Measurements from ENCODE around the gene NUTM1.
A peak's percentile ranks its signal among the peaks of the same experiment; 100 is the strongest.
"Not testable (repeated sequence)": the region's sequence is repeated elsewhere in the genome, so short reads cannot be mapped to it uniquely, and the experiment has no call there.

Gene NUTM1

DNA sequence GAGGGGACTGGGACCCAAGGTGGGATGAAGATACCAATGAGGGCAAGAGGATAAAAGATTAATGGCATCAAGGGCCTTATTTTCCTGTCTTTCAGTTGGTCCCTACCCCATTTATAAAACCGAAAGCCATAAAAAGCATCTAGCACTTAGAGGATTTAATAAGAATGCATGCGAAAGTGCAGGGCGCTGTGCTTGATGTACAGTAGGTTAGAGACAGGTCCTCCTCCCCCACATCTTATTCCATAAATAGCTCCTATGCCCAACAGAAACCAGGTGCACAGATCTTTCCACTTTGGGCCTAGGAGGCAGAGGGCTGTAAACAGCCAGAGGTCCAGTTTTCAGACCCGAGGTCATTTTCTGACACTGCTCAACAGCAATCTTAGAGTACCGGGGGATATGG, 22.7 kb downstream of the NUTM1 start:
- DNase-seq (ENCODE audit: low spot score), result no peak

DNA sequence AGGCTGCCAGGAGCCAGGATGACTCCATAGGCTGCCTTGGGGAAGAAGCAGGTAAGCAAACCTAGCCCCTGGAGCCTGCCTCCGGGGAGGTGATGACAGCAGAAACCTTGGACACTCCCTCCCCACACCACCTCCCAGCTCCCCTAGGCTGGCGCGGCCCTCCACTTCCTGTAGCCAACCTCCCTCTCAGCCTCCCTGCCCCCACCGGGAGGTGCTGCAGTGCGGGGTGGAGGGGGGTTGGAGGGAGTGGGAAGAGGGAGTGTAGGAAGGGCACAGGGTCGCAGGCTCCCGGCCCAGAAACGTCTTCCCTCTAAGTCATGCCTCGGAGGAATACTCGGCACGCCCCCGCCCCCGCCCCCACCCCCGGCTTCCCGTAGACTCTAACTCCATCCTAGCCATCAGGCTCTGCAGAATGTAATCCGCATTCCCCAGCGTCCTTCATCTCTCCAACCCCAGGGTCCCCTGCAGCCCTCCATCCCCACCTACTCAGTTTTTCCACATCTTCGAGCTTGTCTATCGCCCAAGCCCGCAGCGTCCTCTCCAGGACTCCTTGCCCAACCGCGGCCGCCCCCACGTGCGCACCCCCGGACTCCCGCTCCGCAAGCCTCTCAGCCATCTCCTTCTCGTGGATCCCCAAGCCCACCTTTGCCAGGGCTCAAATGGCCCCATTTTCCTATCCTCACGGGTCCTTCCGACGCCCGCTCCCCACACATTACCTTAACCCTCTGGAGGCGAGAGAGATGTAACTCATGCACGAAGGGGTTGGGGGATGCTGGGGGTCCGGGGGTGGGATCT, 23.4 kb downstream of the NUTM1 start:
- DNase-seq (ENCODE audit: low spot score), result peak; percentile 44

DNA sequence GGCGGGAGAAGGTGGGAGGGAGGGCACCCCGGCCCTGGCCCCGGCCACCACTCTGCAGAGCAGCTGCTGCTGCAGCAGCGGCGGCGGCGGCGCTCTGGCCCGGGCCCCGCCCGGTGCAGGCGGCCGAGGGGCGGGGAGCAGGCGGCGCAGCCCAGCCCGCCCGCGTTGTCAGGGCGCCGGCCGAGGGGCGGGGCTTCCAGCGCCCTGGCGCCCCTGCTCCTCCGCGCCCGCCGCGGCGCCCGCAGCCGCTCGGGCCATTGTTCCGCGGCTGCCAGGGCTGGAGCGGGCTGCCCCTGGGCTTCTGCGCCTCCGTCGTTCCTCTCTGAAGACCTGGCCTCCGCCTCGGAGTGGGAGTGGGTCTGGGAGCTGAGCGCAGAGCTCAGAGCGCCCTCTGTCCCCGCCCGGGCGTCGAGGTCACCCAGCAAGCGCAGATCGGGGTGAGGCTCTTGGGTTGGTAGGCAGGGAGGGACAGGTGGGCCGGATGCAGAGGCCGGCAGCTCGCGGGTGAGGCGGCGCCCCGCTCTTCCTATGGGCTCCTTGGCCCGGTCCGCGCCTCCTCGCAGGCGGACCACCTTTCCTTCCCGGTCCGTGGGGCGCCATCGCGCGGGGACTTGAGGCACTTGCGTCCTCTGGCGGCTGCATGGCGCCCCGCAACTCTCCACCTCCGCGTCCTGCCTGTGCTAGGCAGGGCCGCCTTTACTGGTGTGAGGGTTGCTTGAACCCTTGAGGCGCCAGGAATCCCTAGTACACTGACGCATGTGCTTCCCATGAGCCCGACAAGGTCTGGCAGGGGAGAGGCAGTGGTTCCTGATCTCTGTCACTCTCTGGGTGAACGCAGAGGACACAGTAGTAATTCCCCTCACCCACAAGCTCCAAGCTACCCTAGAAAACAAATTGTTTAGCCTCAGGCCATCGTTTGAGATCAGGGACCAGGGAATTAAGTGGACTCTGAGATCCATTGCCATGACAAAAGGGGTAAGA, 24.3 kb downstream of the NUTM1 start, which contains the start of gene LPCAT4:
LPCAT4 (minus strand) TSS at position 96 of the 981 bp plus-strand sequence. CDS start 96 bp downstream, outside the sequence.
- DNase-seq (ENCODE audit: low spot score), result peak; percentile 95

DNA sequence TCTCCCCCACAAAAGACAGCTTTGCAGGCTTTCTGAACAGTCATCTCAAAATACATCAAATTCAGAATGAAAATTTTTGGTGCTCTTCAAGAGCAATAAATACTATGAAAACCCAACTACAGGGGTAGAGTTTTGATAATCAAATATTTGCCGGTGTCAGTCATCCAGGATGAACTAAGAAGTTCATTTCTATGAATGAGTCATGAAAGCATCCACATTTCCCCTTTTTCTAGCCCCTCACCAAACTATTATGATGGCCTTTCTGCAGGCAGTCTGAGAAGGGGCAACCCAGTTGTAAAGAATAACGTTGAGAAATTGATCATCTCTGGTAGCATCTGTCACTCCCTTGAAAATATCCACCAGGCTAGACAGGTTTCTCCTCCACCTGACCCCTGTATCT, 27.0 kb downstream of the NUTM1 start:
- DNase-seq (ENCODE audit: low spot score), result no peak

DNA sequence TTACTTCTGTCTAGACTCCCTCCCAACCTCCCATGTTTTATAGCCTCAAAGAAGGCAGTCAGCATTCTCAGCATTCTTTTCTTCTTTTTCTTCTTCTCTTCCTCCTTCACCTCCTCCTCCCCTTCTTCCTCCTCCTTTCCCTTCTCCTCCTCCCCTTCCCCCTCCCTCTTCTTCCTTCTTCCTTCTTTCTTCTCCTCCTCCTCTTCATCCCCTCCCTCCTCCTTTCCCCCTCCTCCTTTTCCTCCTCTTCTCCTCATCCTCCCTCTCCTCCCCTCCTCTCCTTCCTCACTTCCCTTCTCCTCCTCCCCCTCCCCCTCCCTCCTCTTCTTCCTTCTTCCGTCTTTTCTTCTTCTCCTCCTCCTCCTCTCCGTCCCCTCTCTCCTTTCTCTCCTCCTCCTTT, 27.5 kb downstream of the NUTM1 start:
- DNase-seq (ENCODE audit: low spot score), result no peak

DNA sequence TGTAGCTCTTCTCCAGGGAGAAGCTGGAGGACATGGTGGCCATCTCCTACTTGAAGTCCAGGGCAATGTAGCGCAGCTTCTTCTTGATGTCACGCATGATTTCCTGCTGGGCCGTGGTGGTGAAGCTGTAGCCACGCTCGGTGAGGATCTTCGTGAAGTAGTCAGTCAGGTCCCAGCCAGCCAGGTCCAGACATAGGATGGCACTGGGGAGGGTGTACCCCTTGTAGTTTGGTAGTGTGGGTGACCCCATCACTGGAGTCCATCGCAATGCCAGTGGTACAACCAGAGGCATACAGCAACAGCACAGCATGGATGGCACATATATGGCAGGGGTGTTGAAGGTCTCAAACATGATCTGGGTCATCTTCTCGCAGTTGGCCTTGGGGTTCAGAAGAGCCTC, 30.8 kb downstream of the NUTM1 start:
- no peak for DNase-seq (ENCODE audit: low spot score)

DNA sequence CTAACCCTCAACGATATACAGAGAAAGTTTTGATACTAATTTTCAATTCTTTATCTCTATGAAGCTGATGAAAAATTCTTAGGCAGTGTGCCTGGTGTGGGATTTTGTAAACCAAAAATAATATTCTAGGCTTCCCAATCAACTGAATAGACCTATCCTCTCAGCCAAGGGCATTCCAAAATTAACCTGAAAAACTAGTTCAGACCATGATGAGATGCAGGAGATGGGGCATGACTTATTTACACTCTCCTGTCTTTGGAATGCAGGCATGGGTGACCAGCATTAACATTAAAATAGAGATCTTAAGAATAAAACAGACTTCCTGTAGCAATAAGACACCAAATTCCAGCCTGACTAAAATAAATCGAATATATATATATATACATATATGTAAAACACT, 31.7 kb downstream of the NUTM1 start:
- no peak for DNase-seq (ENCODE audit: low spot score)

DNA sequence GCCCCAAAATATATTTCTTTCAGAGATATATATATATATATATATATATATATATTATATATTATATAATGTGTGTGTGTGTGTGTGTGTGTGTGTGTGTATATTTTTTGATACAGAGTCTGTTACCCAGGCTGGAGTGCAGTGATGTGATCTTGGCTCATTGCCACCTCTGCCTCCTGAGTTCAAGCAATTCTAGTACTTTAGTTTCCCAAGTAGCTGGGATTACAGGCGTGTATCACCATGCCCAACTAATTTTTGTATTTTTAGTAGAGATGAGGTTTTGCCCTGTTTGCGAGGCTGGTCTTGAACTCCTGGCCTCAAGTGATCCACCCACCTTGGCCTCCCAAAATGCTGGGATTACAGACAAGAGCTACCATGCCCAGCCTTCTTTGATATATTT, 32.4 kb downstream of the NUTM1 start:
- DNase-seq (ENCODE audit: low spot score), result not testable (repeated sequence)

DNA sequence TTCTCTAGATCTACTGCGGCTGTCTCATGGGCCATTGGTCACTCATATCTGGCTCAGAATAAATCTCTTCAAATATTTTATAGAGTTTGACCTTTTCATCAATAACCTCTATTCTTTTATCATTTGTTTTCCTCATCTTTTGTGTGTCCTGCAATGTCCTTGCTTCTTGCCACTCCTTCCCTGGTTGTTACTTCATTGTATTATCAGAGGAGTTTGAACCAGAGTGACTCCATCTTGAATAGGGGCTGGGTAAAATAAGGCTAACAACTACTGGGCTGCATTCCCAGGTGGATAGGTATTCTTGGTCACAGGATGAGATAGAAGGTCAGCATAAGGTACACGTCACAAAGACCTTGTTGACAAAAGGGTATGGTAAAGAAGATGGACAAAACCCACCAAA, 33.7 kb downstream of the NUTM1 start:
- DNase-seq (ENCODE audit: low spot score), result no peak

DNA sequence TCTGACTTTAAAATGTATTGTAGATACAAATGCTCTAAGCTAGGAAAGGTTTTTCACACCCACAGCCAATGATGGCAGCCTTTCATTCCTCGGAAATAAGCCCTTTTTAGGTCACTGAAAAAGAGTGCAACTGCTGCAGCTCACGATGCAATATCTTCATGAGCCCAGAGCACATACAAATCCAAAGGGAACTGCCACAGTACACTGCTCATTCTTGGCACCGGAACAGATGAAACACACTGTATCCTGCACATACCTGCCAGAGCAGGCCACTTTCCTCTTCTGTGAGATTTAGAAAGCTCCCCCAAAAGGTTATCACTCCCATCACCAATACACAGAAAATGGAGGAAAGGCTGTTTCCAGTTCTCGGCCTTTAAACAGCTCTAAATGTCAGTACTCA, 37.4 kb downstream of the NUTM1 start:
- not testable (repeated sequence) for DNase-seq (ENCODE audit: low spot score)

DNA sequence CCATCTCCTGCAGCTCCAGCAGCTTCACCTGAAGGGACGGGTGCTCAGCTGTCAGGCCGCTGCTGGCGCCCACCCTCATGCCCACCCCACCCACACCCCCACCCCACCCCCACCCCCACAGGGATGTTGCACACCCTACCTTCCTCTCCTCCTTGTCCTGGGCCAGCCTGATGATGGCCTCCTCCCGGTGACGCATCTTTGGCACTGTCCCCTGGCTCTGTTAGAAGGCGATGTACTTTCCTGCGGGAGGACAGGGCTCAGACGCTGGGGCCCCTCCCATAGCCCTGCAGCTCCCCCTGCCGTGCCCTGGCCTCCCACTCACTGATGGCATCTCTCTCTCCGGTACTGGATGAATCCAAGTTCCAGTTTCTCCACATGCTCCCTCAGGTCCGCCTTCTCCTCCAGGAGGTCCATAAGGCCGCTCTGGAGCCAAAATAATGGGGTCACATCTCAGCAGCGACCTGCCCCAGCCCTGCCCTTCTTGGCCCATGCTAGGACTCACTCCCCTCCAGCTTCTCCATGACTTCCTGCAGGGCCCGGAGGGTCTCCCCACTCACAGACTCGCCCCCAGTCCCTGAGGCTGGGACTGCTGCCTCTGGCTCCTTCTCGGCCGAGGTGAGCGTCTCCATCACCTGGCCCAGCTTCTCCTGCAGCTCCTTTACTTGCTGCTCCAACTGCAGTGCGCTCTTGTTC, 38.9 kb downstream of the NUTM1 start:
- DNase-seq (ENCODE audit: low spot score), result not testable (repeated sequence)

DNA sequence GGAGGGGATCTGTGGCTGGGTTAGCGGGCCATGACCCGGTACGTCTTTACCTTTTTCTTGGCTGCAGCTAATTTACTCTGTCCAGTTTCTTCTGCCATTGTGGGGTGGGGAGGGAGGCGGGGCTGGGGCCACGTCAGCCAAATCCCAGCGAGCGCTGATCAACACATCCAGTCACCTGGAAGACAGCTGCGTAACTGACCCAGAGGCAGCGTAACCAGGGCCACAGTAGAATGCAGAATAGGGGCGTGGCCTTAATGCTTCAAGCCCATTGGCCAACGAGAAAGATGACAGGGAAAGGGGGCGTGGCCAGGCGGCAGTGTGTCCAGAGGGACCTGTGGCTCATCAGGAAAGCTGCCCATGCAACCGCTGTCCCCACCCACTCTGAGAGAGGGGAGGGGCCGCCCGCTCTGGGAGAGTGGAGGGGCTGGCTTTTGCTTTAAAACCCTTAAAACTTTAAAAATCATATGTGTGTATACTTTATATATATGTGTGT, 46.5 kb downstream of the NUTM1 start:
- DNase-seq (ENCODE audit: low spot score), result not testable (repeated sequence)

DNA sequence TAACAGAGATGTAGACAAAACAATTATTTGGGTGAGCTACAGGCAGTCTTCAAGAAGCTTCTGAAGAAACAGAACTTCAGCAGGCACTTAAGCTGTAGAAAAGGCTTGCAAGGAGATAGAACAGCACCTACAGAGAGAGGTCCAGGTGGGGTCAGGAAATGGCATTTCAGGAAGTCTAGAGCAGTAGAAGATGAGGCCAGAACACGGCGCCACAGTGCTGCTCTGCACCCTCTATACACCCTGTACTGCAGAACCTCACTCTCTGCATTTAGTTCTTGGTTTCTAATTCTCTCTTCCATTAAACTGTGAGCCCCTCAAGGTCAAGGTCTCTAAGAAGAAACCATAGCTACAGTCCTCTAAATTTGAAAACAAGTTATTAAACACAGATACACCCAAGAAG, 49.9 kb downstream of the NUTM1 start:
- DNase-seq (ENCODE audit: low spot score), result not testable (repeated sequence)

DNA sequence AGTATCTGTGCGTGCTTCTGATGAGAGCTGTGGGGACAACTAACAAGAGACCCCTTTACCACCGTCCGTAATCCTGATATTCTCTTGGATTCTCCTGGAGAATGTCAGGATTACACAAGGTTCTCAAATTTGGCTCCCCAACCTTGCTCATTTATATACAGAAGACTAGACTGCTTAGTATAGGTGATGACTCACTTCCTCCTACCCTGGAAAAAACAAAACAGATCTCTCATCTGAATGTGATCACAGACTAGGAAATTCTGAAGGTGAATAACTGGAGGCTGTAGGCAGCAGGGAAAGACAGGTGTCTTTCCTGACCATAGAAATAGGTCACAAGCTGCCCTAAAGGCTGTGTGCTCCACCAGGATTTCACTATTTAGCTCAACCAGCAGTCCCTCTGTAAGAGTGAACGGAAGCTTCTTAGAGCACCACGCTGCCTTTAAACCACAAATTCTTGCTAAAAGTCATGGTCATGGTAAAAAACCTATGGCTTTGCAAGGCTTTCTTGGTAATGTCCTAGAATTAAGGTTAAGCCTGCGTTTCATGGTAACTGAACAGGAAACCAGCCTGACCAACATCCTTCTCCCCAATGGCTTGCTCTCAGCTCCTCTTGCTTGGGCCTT, 54.6 kb downstream of the NUTM1 start:
- DNase-seq (ENCODE audit: low spot score), result not testable (repeated sequence)

DNA sequence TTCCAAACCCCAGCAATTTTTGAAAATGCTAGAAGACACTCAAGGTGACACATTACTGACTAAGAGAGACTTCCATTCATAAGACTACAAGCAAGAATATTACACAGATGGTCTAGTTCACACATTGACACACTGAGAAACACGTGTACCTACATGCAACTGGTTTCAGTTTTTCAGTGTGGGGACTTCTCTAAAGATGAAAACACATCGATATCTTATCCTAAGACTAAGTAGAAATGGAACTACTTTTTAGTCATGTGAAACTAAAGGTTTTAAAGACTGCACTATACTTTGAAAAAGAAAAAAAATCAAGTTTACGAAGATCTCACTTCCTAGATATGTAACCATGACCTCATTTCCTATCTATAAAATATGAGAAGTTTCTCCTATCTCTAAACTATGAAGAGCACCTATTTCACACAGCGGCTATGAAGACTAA, 60.1 kb downstream of the NUTM1 start:
- DNase-seq (ENCODE audit: low spot score), result not testable (repeated sequence)

DNA sequence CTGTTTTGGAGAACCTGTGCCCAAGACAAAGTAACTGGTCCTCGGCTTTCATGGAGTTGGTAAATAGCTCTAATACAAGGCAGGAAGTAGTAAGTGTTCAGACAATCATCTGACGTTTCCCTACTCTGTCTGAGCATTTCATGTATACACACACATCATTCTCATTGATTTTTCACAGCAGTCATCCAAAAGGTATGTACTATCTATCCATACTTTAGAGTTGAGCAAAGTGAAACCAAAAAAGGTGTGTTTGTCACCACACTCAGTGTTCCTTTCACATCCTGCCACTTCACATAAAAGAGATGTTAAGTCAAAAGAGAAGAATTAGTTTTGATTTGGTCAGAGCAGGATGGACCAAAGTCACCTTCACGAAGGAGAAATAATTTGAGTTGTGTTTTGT, 60.8 kb downstream of the NUTM1 start:
- DNase-seq (ENCODE audit: low spot score), result not testable (repeated sequence)

Data from Ammon's horn (tissue), 1 donor.